Fibroblast of lung (primary cell): ENCODE results near the gene KRTAP5-7.

ENCODE experiments used
- EZH2 ChIP-seq: IDR thresholded peaks from 2 replicates; pipeline ENCODE4 v1.5.1; 2012; ENCODE audit warnings: low read length, control low read depth, mild to moderate bottlenecking; ENCODE audit errors: missing control alignments
- TF ChIP-seq, protein P1 (sequence below), 2 donors: IDR thresholded peaks in 1 of 2; conservative IDR thresholded peaks in 1 of 2; 1 replicate in 1 of 2; 2 replicates in 1 of 2; pipeline ENCODE4 v1.5.1; 2011 to 2012; ENCODE audit warnings: low read length in 2 of 2, control low read depth in 1 of 2, inconsistent platforms in 1 of 2, low read depth in 1 of 2, mild to moderate bottlenecking in 1 of 2

DNA sequence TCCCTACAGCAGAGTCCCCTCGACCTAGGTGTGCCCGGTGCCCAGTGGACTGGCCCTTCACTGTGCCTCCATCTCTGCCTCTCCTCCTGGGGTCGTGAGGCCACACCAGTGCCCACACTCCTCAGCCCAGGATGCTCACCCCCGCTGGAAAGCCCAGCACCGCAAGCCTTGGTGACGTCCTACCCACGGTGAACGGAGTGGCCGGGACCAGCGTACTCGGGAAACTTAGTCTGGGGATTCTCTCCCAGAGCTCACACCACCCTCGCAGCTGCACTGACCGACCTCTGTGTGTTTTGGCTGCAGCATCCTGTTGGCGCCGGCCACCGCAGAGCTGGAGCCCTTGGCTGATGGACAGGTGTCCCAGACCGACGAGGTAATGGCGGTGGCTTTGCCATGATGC lies 35.5 kb upstream of the KRTAP5-7 start:
- TF ChIP-seq, protein P1, sequence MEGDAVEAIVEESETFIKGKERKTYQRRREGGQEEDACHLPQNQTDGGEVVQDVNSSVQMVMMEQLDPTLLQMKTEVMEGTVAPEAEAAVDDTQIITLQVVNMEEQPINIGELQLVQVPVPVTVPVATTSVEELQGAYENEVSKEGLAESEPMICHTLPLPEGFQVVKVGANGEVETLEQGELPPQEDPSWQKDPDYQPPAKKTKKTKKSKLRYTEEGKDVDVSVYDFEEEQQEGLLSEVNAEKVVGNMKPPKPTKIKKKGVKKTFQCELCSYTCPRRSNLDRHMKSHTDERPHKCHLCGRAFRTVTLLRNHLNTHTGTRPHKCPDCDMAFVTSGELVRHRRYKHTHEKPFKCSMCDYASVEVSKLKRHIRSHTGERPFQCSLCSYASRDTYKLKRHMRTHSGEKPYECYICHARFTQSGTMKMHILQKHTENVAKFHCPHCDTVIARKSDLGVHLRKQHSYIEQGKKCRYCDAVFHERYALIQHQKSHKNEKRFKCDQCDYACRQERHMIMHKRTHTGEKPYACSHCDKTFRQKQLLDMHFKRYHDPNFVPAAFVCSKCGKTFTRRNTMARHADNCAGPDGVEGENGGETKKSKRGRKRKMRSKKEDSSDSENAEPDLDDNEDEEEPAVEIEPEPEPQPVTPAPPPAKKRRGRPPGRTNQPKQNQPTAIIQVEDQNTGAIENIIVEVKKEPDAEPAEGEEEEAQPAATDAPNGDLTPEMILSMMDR (conservative IDR thresholded peaks at IDR 0.05 in 1 of 2, IDR thresholded peaks at IDR 0.05 in 1 of 2; ENCODE audit: low read depth in 1 of 2, low read length in 2 of 2) = no peak
- TF ChIP-seq EZH2 = no peak
